GM23248 (cell line): Measurements from ENCODE around the gene ACTA2. TPM values are rescaled to one million over a fixed set of nuclear protein-coding genes. Genes with fewer than 3 reads are reported as not detected.
A peak's percentile ranks its signal among the peaks of the same experiment; 100 is the strongest.
"Not testable (repeated sequence)": the region's sequence is repeated elsewhere in the genome, so short reads cannot be mapped to it uniquely, and the experiment has no call there.

Source experiments
- DNase-seq: peaks from one replicate; pipeline ENCODE4 v3.0.0-alpha.2; 2015
- H2AFZ ChIP-seq: fragments of 200-600 bp; sonication (generic); 2 replicates; pipeline ENCODE4 v1.6.1; 2016; ENCODE audit warnings: antibody characterized with exemption
- H3F3A ChIP-seq: fragments of 200-600 bp; sonication (generic); 2 replicates; pipeline ENCODE4 v1.6.1; 2016; ENCODE audit warnings: mild to moderate bottlenecking, antibody characterized with exemption, mixed run types; ENCODE audit not compliant: insufficient read depth
- H3K27ac ChIP-seq: fragments of 200-600 bp; sonication (generic); 2 replicates; pipeline ENCODE4 v1.5.1; 2016; ENCODE audit warnings: mild to moderate bottlenecking
- H3K27me3 ChIP-seq: fragments of 200-600 bp; sonication (generic); replicated peaks from 2 replicates; pipeline ENCODE4 v1.6.1; 2016; ENCODE audit warnings: mild to moderate bottlenecking; ENCODE audit not compliant: insufficient read depth
- H3K36me3 ChIP-seq: fragments of 200-600 bp; sonication (generic); 2 replicates; pipeline ENCODE4 v1.6.1; 2016; ENCODE audit warnings: low read depth, mild to moderate bottlenecking
- H3K4me1 ChIP-seq: fragments of 200-600 bp; sonication (generic); 2 replicates; pipeline ENCODE4 v1.6.1; 2016; ENCODE audit warnings: mild to moderate bottlenecking; ENCODE audit not compliant: insufficient read depth
- H3K4me2 ChIP-seq: fragments of 200-600 bp; sonication (generic); one replicate; pipeline ENCODE4 v1.6.1; 2016; ENCODE audit warnings: mild to moderate bottlenecking; ENCODE audit not compliant: unreplicated experiment
- H3K4me3 ChIP-seq: fragments of 200-600 bp; sonication (generic); 2 replicates; pipeline ENCODE4 v1.5.1; 2016; ENCODE audit warnings: mild to moderate bottlenecking
- H3K79me2 ChIP-seq: fragments of 200-600 bp; sonication (generic); 2 replicates; pipeline ENCODE4 v1.6.1; 2016; ENCODE audit warnings: mild to moderate bottlenecking; ENCODE audit not compliant: insufficient read depth
- H3K9ac ChIP-seq: fragments of 200-600 bp; sonication (generic); 2 replicates; pipeline ENCODE4 v1.6.1; 2016; ENCODE audit warnings: mild to moderate bottlenecking
- H3K9me2 ChIP-seq: fragments of 200-600 bp; sonication (generic); 2 replicates; pipeline ENCODE4 v1.6.1; 2016; ENCODE audit warnings: mixed run types, mild to moderate bottlenecking, moderate library complexity; ENCODE audit not compliant: insufficient read depth
- H3K9me3 ChIP-seq: fragments of 200-600 bp; sonication (generic); one replicate; pipeline ENCODE4 v1.6.1; 2017; ENCODE audit warnings: low read depth
- H4K20me1 ChIP-seq: fragments of 200-600 bp; sonication (generic); 2 replicates; pipeline ENCODE4 v1.6.0; 2016; ENCODE audit not compliant: insufficient read depth
- EZH2 ChIP-seq: fragments of 200-600 bp; sonication (generic); IDR thresholded peaks from 2 replicates; pipeline ENCODE4 v1.6.1; 2018; ENCODE audit warnings: antibody characterized with exemption, mild to moderate bottlenecking; ENCODE audit not compliant: insufficient read depth, poor library complexity, severe bottlenecking
- EZH2phosphoT487 ChIP-seq: fragments of 200-600 bp; sonication (generic); IDR thresholded peaks from 2 replicates; pipeline ENCODE4 v1.6.1; 2018; ENCODE audit warnings: antibody characterized with exemption, moderate library complexity, mild to moderate bottlenecking, low read depth; ENCODE audit not compliant: insufficient read depth
- WGBS, 2 experiments: methylation state at CpG; one replicate each; pipeline ENCODE4 v1.1.6; 2015 to 2017; ENCODE audit warnings: low lambda C conversion rate in 2 of 2, low coverage in 1 of 2; ENCODE audit errors: missing lambda C conversion rate in 2 of 2; 5-methylcytosine and 5-hydroxymethylcytosine counted together
- in situ Hi-C: fragments of 300-500 bp; cut with MboI; formaldehyde crosslinking; loops from 2 replicates; pipeline ENCODE4 v1.15.0; 2020
- polyA plus RNA-seq: library from polyadenylated mRNA; unstranded; fragments of >200 nt; fragmentation: Nextera tagmentation; extraction: Ambion mirVana; gene quantifications from 2 replicates; pipeline ENCODE4 v1.2.1, GENCODE V29; 2016
- total RNA-seq: library from RNA; depleted of rRNA; stranded (reverse); fragments of >200 nt; shearing (Covaris generic); gene quantifications from 2 replicates; pipeline ENCODE4 v1.2.3, GENCODE V29; 2014

The ACTA2 gene
- total and polyA plus RNA-seq, 2 experiments from 2014 or later: 161 to 249 TPM

GRCh38 chr10:88932539-88933256 is 19.9 kb downstream of the ACTA2 start:
- in situ Hi-C loops: loop anchor here (10.0 to 25.0 kb wide), 2 partner anchors 245 to 282 kb away; no protein-coding TSS in a partner anchor
- peaks cover 10% of the 10 kb centered on the region for H3K4me1 ChIP-seq
- no peaks in the 10 kb centered on the region; the same call in 1 of the 2 replicates for H3K36me3 ChIP-seq
- peaks cover 22% of the 10 kb centered on the region for H3F3A ChIP-seq
- no peaks in the 10 kb centered on the region for H3K79me2 ChIP-seq
- peak overlapping the region; percentile 25; the same call in 1 of the 2 replicates for H3K27ac ChIP-seq
- no peak overlapping the region for H2AFZ ChIP-seq
- no peaks in the 10 kb centered on the region for H3K9me2 ChIP-seq
- 36% methylated on average over 7 of the region's 7 CpGs for WGBS, 2 experiments
- H3K9me3 ChIP-seq: no peaks in the 10 kb centered on the region
- no peaks in the 10 kb centered on the region for H3K27me3 ChIP-seq
- no peak overlapping the region for H3K9ac ChIP-seq
- no peaks in the 10 kb centered on the region for H4K20me1 ChIP-seq
- TF ChIP-seq EZH2: no peak
- no peak for TF ChIP-seq EZH2phosphoT487
- peak; percentile 96 for DNase-seq
- H3K4me3 ChIP-seq: no peak overlapping the region
- H3K4me2 ChIP-seq: no peak overlapping the region

GRCh38 chr10:88932029-88932428 is 20.5 kb downstream of the ACTA2 start:
- DNase-seq, H3K36me3 ChIP-seq, H4K20me1 ChIP-seq, H3K79me2 ChIP-seq, H3K4me3 ChIP-seq, H3K4me2 ChIP-seq, H2AFZ ChIP-seq, H3K9ac ChIP-seq, H3K9me2 ChIP-seq, H3K9me3 ChIP-seq, H3K27me3 ChIP-seq: not testable (repeated sequence)
- Histone ChIP-seq H3K27ac (peak overlapping the region; percentile 25; the same call in 1 of the 2 replicates), H3K4me1 (peaks cover 17% of the 10 kb centered on the region), H3F3A (peaks cover 29% of the 10 kb centered on the region)
- 97 to 98% methylated on average over 5 of the region's 5 CpGs for WGBS, 2 experiments
- in situ Hi-C loops: loop anchor here (10.0 to 25.0 kb wide), 2 partner anchors 245 to 283 kb away; no protein-coding TSS in a partner anchor

- Histone ChIP-seq H3K27me3 (no peaks in the 10 kb centered on the region), H4K20me1 (no peaks in the 10 kb centered on the region), H2AFZ (no peak overlapping the region), H3K4me1 (peaks cover 22% of the 10 kb centered on the region), H3F3A (peaks cover 33% of the 10 kb centered on the region), H3K36me3 (no peaks in the 10 kb centered on the region; the same call in 1 of the 2 replicates), H3K27ac (no peak overlapping the region), H3K9me2 (no peaks in the 10 kb centered on the region), H3K9ac (no peak overlapping the region), H3K4me2 (no peak overlapping the region), H3K4me3 (no peak overlapping the region), H3K9me3 (no peaks in the 10 kb centered on the region), H3K79me2 (no peaks in the 10 kb centered on the region)
- WGBS, 2 experiments: 56% methylated on average over 1 of the region's 1 CpG
- TF ChIP-seq EZH2 (no peak), EZH2phosphoT487 (no peak)
- in situ Hi-C loops: loop anchor here (10.0 to 25.0 kb wide), 2 partner anchors 244 to 283 kb away; no protein-coding TSS in a partner anchor
- no peak for DNase-seq
Measured at GRCh38 chr10:88931548-88931947, 21.0 kb downstream of the ACTA2 start.

- H3K79me2 ChIP-seq: no peaks in the 10 kb centered on the region
- no peaks in the 10 kb centered on the region for H3K27me3 ChIP-seq
- H3K9ac ChIP-seq: no peak overlapping the region
- no peak for DNase-seq
- no peak for TF ChIP-seq EZH2phosphoT487
- no peak for TF ChIP-seq EZH2
- peaks cover 41% of the 10 kb centered on the region for H3F3A ChIP-seq
- H3K9me2 ChIP-seq: no peaks in the 10 kb centered on the region
- 60 to 77% methylated on average over 2 of the region's 2 CpGs for WGBS, 2 experiments
- H2AFZ ChIP-seq: no peak overlapping the region
- no peak overlapping the region for H3K27ac ChIP-seq
- no peaks in the 10 kb centered on the region for H3K9me3 ChIP-seq
- H4K20me1 ChIP-seq: no peaks in the 10 kb centered on the region
- no peak overlapping the region for H3K4me2 ChIP-seq
- in situ Hi-C loops: loop anchor here (25.0 kb wide), 1 partner anchor 241 kb away; no protein-coding TSS in a partner anchor
- no peak overlapping the region for H3K4me3 ChIP-seq
- H3K36me3 ChIP-seq: no peaks in the 10 kb centered on the region
- peaks cover 27% of the 10 kb centered on the region for H3K4me1 ChIP-seq
Measured at GRCh38 chr10:88928254-88928653, 24.3 kb downstream of the ACTA2 start.
